ENCODE data around the gene GYS1.
A peak's percentile ranks its signal among the peaks of the same experiment; 100 is the strongest.

GYS1 gene

GRCh38 chr19:48997972-48998371 is 4.9 kb upstream of the GYS1 start:
- H3K79me2 ChIP-seq (ENCODE audit: insufficient read depth, low read length): peaks cover 56% of the 10 kb centered on the region
- no peak overlapping the region for H3K9ac ChIP-seq (ENCODE audit: low read depth, low read length, poor library complexity, severe bottlenecking)
- no peak overlapping the region for H3K4me3 ChIP-seq (ENCODE audit: low read length, poor library complexity, severe bottlenecking)
- peaks cover 27% of the 10 kb centered on the region for H4K20me1 ChIP-seq (ENCODE audit: insufficient read depth, low read length, poor library complexity, severe bottlenecking)
- peaks cover 7% of the 10 kb centered on the region for H3K4me1 ChIP-seq (ENCODE audit: insufficient read depth, low read length, poor library complexity, severe bottlenecking)
- H3K9me3 ChIP-seq (ENCODE audit: insufficient read depth, low read depth, low read length): no peaks in the 10 kb centered on the region
- H3K36me3 ChIP-seq (ENCODE audit: insufficient read depth, low read length): peaks cover 2% of the 10 kb centered on the region; the same call in 1 of the 2 replicates
- H3K9me2 ChIP-seq (replicated peaks; ENCODE audit: low read depth, low read length): no peaks in the 10 kb centered on the region
- H3K27me3 ChIP-seq (ENCODE audit: insufficient read depth, low read length, poor library complexity, severe bottlenecking): no peaks in the 10 kb centered on the region
- H3K4me2 ChIP-seq (ENCODE audit: low read depth, low read length, poor library complexity, severe bottlenecking): no peak overlapping the region
- H3F3A ChIP-seq (ENCODE audit: low read depth): no peaks in the 10 kb centered on the region
- no peak overlapping the region for H2AFZ ChIP-seq (ENCODE audit: low read length)
- TF ChIP-seq EZH2phosphoT487 (IDR thresholded peaks at IDR 0.05; ENCODE audit: borderline replicate concordance) (no peak), CTCF (conservative IDR thresholded peaks at IDR 0.05; ENCODE audit: low read length) (peak; percentile 79)

GRCh38 chr19:48994035-48994386 is 902 bp upstream of the GYS1 start:
- H3K79me2 ChIP-seq (ENCODE audit: insufficient read depth, low read length): peaks cover 79% of the 10 kb centered on the region
- peaks cover 18% of the 10 kb centered on the region for H3K4me1 ChIP-seq (ENCODE audit: insufficient read depth, low read length, poor library complexity, severe bottlenecking)
- H2AFZ ChIP-seq (ENCODE audit: low read length): 0 out of 2 replicates have a peak overlapping the region, but pooled peaks have one; percentile 83

GRCh38 chr19:48992581-48993174 is 431 bp downstream of the GYS1 start:
- Histone ChIP-seq H3K4me3 (ENCODE audit: low read length, poor library complexity, severe bottlenecking) (peak overlapping the region; percentile 89), H3K4me1 (ENCODE audit: insufficient read depth, low read length, poor library complexity, severe bottlenecking) (peaks cover 18% of the 10 kb centered on the region), H3K36me3 (ENCODE audit: insufficient read depth, low read length) (no peaks in the 10 kb centered on the region; the same call in 1 of the 2 replicates), H3K9me3 (ENCODE audit: insufficient read depth, low read depth, low read length) (no peaks in the 10 kb centered on the region), H3K9ac (ENCODE audit: low read depth, low read length, poor library complexity, severe bottlenecking) (peak overlapping the region; percentile 97), H3K4me2 (ENCODE audit: low read depth, low read length, poor library complexity, severe bottlenecking) (peak overlapping the region; percentile 87), H2AFZ (ENCODE audit: low read length) (peak overlapping the region; percentile 90), H4K20me1 (ENCODE audit: insufficient read depth, low read length, poor library complexity, severe bottlenecking) (peaks cover 24% of the 10 kb centered on the region), H3K27me3 (ENCODE audit: insufficient read depth, low read length, poor library complexity, severe bottlenecking) (no peaks in the 10 kb centered on the region), H3K79me2 (ENCODE audit: insufficient read depth, low read length) (peaks cover 71% of the 10 kb centered on the region), H3F3A (ENCODE audit: low read depth) (no peaks in the 10 kb centered on the region), H3K9me2 (replicated peaks; ENCODE audit: low read depth, low read length) (no peaks in the 10 kb centered on the region)
- TF ChIP-seq EZH2phosphoT487 (IDR thresholded peaks at IDR 0.05; ENCODE audit: borderline replicate concordance) (no peak), CTCF (conservative IDR thresholded peaks at IDR 0.05; ENCODE audit: low read length) (no peak)

More at GRCh38 chr19:48994035-48994386, 902 bp upstream of the GYS1 start:
- no peaks in the 10 kb centered on the region for H3K36me3 ChIP-seq (ENCODE audit: insufficient read depth, low read length)
- H3K9ac ChIP-seq (ENCODE audit: low read depth, low read length, poor library complexity, severe bottlenecking): peak overlapping the region; percentile 95
- no peaks in the 10 kb centered on the region for H3K9me3 ChIP-seq (ENCODE audit: insufficient read depth, low read depth, low read length)
- H3K27me3 ChIP-seq (ENCODE audit: insufficient read depth, low read length, poor library complexity, severe bottlenecking): no peaks in the 10 kb centered on the region
- H3K4me3 ChIP-seq (ENCODE audit: low read length, poor library complexity, severe bottlenecking): peak overlapping the region; percentile 89
- peak overlapping the region; percentile 81 for H3K4me2 ChIP-seq (ENCODE audit: low read depth, low read length, poor library complexity, severe bottlenecking)
- peaks cover 28% of the 10 kb centered on the region for H4K20me1 ChIP-seq (ENCODE audit: insufficient read depth, low read length, poor library complexity, severe bottlenecking)
- no peaks in the 10 kb centered on the region for H3K9me2 ChIP-seq (replicated peaks; ENCODE audit: low read depth, low read length)
- no peak for TF ChIP-seq EZH2phosphoT487 (IDR thresholded peaks at IDR 0.05; ENCODE audit: borderline replicate concordance)
- H3F3A ChIP-seq (ENCODE audit: low read depth): no peaks in the 10 kb centered on the region

Data from Loucy (cell line).